ENCODE results near the gene CPOX. TPM values are rescaled to one million over a fixed set of nuclear protein-coding genes. Genes with fewer than 3 reads are reported as not detected.

CPOX gene
- total RNA-seq, 1 experiment from 2014 or later, result 24.7 TPM

DNA sequence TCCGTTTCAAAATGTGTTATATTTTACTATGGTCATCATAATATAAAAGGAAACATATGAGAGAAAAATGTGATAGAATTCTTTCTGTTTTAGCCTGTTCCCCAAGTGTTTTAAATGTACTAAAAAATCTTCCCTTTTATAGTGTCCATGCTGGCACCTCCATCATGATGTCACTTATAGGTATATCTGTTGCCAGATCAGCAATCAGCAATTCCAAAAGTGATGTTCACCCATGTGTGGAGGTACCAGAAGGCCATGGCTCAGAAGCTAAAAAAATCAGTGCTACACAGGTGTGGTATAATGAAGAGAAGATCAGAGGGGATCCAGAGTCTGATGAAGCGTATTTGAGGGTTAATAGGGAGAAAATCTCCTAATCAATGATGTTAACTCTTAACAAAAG lies 62.7 kb downstream of the CPOX start:
- no peaks in the 10 kb centered on the region for H3K79me2 ChIP-seq (ENCODE audit: insufficient read depth, low read length)
- no CpG with 5 or more reads among the region's 2 CpGs for WGBS (ENCODE audit: extremely low coverage, insufficient read length, low lambda C conversion rate)

More for the DNA sequence above, 62.7 kb downstream of the CPOX start:
- Mint-ChIP-seq H3K27me3 (ENCODE audit: low read depth) (no peaks in the 10 kb centered on the region), H3K4me3 (no peak overlapping the region), H3K36me3 (ENCODE audit: insufficient read depth in 1 of 3, low read depth in 3 of 3) (no peaks in the 10 kb centered on the region), H3K27ac (no peak overlapping the region), H3K4me1 (peaks cover 3 to 4% of the 10 kb centered on the region in 2 experiments; a peak in 3 of 4 replicates), H3K9me3 (no peaks in the 10 kb centered on the region)
- H3T11ph ChIP-seq (ENCODE audit: low read length), result no peak overlapping the region
- H4K5ac ChIP-seq (ENCODE audit: insufficient read length, low read depth, low read length), result no peak overlapping the region
- H2BK5ac ChIP-seq (ENCODE audit: insufficient read length, low read length), result no peak overlapping the region
- H3K18ac ChIP-seq (ENCODE audit: insufficient read length, low read depth, low read length), result no peak overlapping the region
- H4K91ac ChIP-seq (ENCODE audit: insufficient read length, low read depth, low read length), result no peak overlapping the region
- TF ChIP-seq CTCF (conservative IDR thresholded peaks at IDR 0.05), result no peak
- no peak for DNase-seq
- H3K23ac ChIP-seq (ENCODE audit: insufficient read length, low read depth, low read length), result no peak overlapping the region
- H3K56ac ChIP-seq (ENCODE audit: insufficient read length, low read depth, low read length), result no peak overlapping the region
- no peak overlapping the region for H2AK5ac ChIP-seq (ENCODE audit: insufficient read length, low read length)
- H3K27ac ChIP-seq (ENCODE audit: insufficient read length, low read depth, low read length), result no peak overlapping the region
- no peaks in the 10 kb centered on the region for H3K27me3 ChIP-seq (ENCODE audit: insufficient read depth, low read length)
- no peak overlapping the region for H2BK15ac ChIP-seq (ENCODE audit: low read depth, low read length)
- no peaks in the 10 kb centered on the region for H3K4me1 ChIP-seq (ENCODE audit: insufficient read depth, low read length)
- no peak overlapping the region for H3K4ac ChIP-seq (ENCODE audit: low read depth, low read length)
- no peak overlapping the region for H3K9ac ChIP-seq (ENCODE audit: extremely low read depth, insufficient read length, low read length)
- no peaks in the 10 kb centered on the region for H3K23me2 ChIP-seq (ENCODE audit: insufficient read length, low read depth, low read length, poor library complexity, severe bottlenecking)
- H2BK120ac ChIP-seq (ENCODE audit: low read depth, low read length, poor library complexity, severe bottlenecking), result no peak overlapping the region
- no peaks in the 10 kb centered on the region for H4K20me1 ChIP-seq (ENCODE audit: control insufficient read depth, insufficient read depth, insufficient read length)
- no peak overlapping the region for H3K14ac ChIP-seq (ENCODE audit: insufficient read depth, low read length)
- no peaks in the 10 kb centered on the region for H3K9me3 ChIP-seq (ENCODE audit: control insufficient read depth, low read depth, low read length)
- H3K79me1 ChIP-seq (ENCODE audit: insufficient read depth, low read depth, low read length, poor library complexity, severe bottlenecking), result no peaks in the 10 kb centered on the region
- H3K4me2 ChIP-seq (ENCODE audit: insufficient read depth, insufficient read length, low read length), result no peak overlapping the region
- H2BK12ac ChIP-seq (ENCODE audit: insufficient read length, low read depth, low read length), result no peak overlapping the region
- H2AFZ ChIP-seq (ENCODE audit: low read length), result no peak overlapping the region
- no peak overlapping the region for H2BK20ac ChIP-seq (ENCODE audit: low read depth, low read length, poor library complexity, severe bottlenecking)
- no peak overlapping the region for H4K8ac ChIP-seq (replicated peaks; ENCODE audit: insufficient read length, low read depth, low read length)

Measured in H9 (cell line).